ENCODE results near the gene DSC3. TPM values are rescaled to one million over a fixed set of nuclear protein-coding genes. Genes with fewer than 3 reads are reported as not detected.

DSC3 gene
- total RNA-seq, 5 donors from 2014 or later (not counting 1 experiment from before 2014, with no cell fraction given): 0.18 TPM; not detected in 4

DNA sequence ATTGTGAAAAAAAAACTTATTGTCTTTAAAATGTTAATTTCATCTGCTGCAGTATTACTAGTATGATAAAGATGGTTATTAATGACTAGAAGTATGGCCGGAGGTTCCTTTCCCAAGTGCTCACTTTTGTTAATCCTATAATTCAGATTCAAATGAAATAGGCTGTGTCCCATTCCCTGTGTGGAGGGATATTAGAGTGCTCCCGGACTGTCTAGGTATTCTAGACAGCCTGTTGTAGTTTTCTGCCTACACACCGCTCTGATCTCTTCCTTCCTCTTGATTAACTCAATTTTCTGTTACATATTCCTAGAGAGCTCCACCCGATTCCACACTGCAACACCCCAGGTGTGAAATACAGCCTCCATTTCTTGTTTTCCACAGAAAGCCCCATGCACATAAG is 15.4 kb upstream of the DSC3 start:
- Histone ChIP-seq H3K4me3 (ENCODE audit: control insufficient read depth in 1 of 2, extremely low read depth in 1 of 2, low read length in 1 of 2) (no peak overlapping the region), H3K4me1 (ENCODE audit: control insufficient read depth in 1 of 2, extremely low read depth in 1 of 2, insufficient read depth in 2 of 2, low read length in 2 of 2) (no peaks in the 10 kb centered on the region), H3K27ac (ENCODE audit: low read length) (no peak overlapping the region), H3K9me3 (no peaks in the 10 kb centered on the region), H3K36me3 (ENCODE audit: control insufficient read depth in 2 of 2, extremely low read depth in 1 of 2, insufficient read depth in 1 of 2, low read length in 1 of 2) (no peaks in the 10 kb centered on the region), H3K27me3 (replicated peaks in 1 of 2; ENCODE audit: control insufficient read depth in 2 of 2, extremely low read depth in 1 of 2, insufficient read depth in 2 of 2, low read length in 1 of 2) (no peaks in the 10 kb centered on the region)
- Mint-ChIP-seq H3K9me3 (peaks cover 4 to 14% (median 6%) of the 10 kb centered on the region in 3 donors), H3K27ac (no peak overlapping the region), H3K4me1 (no peaks in the 10 kb centered on the region), H3K4me3 (no peak overlapping the region), H3K36me3 (no peaks in the 10 kb centered on the region), H3K27me3 (peaks cover 0 to 2% of the 10 kb centered on the region in 2 donors)
- POLR2A ChIA-PET: interaction anchor here in 1 of 2 donors (0.6 kb wide), 1 partner anchor 21 kb away, joined by 4 read pairs; no protein-coding TSS in a partner anchor
- no peak for DNase-seq
- CTCF ChIA-PET: interaction anchor here in 1 of 2 donors (0.7 kb wide), 1 partner anchor 322 kb away, joined by 3 read pairs; no protein-coding TSS in a partner anchor
- no CpG with 5 or more reads among the region's 4 CpGs for WGBS (ENCODE audit: insufficient coverage)
- no peak for ATAC-seq (replicated peaks in 1 of 4)

DNA sequence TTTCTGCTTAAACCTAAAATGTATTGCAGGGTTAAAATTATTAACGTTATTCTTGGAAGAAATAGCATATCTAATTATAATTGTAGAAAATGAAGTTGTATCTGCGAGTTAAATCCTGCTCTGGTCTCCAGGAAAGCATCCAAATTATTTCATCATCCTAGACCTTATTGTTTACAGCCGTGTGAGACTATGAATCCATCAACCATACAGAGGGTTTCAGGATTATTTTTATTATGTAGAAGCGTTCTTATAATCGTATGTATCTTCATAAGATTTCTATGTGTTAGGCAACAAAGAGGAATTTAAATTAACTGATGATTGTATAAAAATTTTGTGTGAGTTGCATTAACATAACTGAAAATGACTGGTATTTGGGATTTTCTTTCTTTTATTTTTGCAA is 14.5 kb upstream of the DSC3 start:
- Mint-ChIP-seq H3K4me1 (no peaks in the 10 kb centered on the region), H3K36me3 (no peaks in the 10 kb centered on the region), H3K9me3 (peaks cover 6 to 19% (median 12%) of the 10 kb centered on the region in 3 donors), H3K27me3 (peaks cover 0 to 2% of the 10 kb centered on the region in 2 donors), H3K4me3 (no peak overlapping the region), H3K27ac (no peak overlapping the region)
- H3K27ac ChIP-seq (ENCODE audit: low read length): no peak overlapping the region
- DNase-seq (no peak), ATAC-seq (replicated peaks in 1 of 4) (no peak)
- no peaks in the 10 kb centered on the region for H3K36me3 ChIP-seq (ENCODE audit: control insufficient read depth in 2 of 2, extremely low read depth in 1 of 2, insufficient read depth in 1 of 2, low read length in 1 of 2)
- H3K4me1 ChIP-seq (ENCODE audit: control insufficient read depth in 1 of 2, extremely low read depth in 1 of 2, insufficient read depth in 2 of 2, low read length in 2 of 2): no peaks in the 10 kb centered on the region
- H3K4me3 ChIP-seq (ENCODE audit: control insufficient read depth in 1 of 2, extremely low read depth in 1 of 2, low read length in 1 of 2): no peak overlapping the region
- no peaks in the 10 kb centered on the region for H3K9me3 ChIP-seq
- H3K27me3 ChIP-seq (replicated peaks in 1 of 2; ENCODE audit: control insufficient read depth in 2 of 2, extremely low read depth in 1 of 2, insufficient read depth in 2 of 2, low read length in 1 of 2): no peaks in the 10 kb centered on the region
- WGBS (ENCODE audit: insufficient coverage): no CpG with 5 or more reads among the region's 5 CpGs
- CTCF ChIA-PET: interaction anchor here in 1 of 2 donors (0.7 kb wide), 1 partner anchor 323 kb away, joined by 3 read pairs; no protein-coding TSS in a partner anchor
- POLR2A ChIA-PET: no interaction called here

DNA sequence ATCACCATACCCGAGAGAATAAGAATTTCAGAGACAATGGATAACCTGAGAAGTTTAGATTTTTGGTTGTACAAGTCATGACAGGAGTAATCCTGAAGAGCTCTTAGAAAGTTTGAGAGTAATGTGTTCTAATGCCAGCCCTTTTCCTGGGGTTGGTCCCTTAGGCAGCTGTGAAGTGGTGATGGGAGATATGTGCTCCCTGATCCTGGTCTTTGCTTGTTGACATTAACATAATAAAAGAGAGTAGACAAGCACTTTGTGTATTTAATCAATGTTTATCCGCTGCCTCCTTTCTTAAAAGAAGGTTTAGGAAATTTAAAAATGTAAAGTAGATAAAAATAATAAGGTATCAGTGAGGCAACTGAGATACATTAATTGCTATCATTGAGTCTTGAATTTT is 13.8 kb upstream of the DSC3 start:
- no peak overlapping the region for H3K27ac Mint-ChIP-seq
- Histone ChIP-seq H3K36me3 (ENCODE audit: control insufficient read depth in 2 of 2, extremely low read depth in 1 of 2, insufficient read depth in 1 of 2, low read length in 1 of 2) (no peaks in the 10 kb centered on the region), H3K4me1 (ENCODE audit: control insufficient read depth in 1 of 2, extremely low read depth in 1 of 2, insufficient read depth in 2 of 2, low read length in 2 of 2) (no peaks in the 10 kb centered on the region), H3K4me3 (ENCODE audit: control insufficient read depth in 1 of 2, extremely low read depth in 1 of 2, low read length in 1 of 2) (no peak overlapping the region), H3K9me3 (no peaks in the 10 kb centered on the region), H3K27ac (ENCODE audit: low read length) (no peak overlapping the region), H3K27me3 (replicated peaks in 1 of 2; ENCODE audit: control insufficient read depth in 2 of 2, extremely low read depth in 1 of 2, insufficient read depth in 2 of 2, low read length in 1 of 2) (no peaks in the 10 kb centered on the region)
- ChIA-PET POLR2A (no interaction called here), CTCF (no interaction called here)
- H3K27me3 Mint-ChIP-seq: peaks cover 0 to 2% of the 10 kb centered on the region in 2 donors
- no peak overlapping the region for H3K4me3 Mint-ChIP-seq
- H3K36me3 Mint-ChIP-seq: no peaks in the 10 kb centered on the region
- H3K4me1 Mint-ChIP-seq: no peaks in the 10 kb centered on the region
- no peak for ATAC-seq (replicated peaks in 1 of 4)
- WGBS (ENCODE audit: insufficient coverage): no CpG with 5 or more reads among the region's 2 CpGs
- no peak for DNase-seq
- peaks cover 6 to 22% (median 18%) of the 10 kb centered on the region in 3 donors for H3K9me3 Mint-ChIP-seq

DNA sequence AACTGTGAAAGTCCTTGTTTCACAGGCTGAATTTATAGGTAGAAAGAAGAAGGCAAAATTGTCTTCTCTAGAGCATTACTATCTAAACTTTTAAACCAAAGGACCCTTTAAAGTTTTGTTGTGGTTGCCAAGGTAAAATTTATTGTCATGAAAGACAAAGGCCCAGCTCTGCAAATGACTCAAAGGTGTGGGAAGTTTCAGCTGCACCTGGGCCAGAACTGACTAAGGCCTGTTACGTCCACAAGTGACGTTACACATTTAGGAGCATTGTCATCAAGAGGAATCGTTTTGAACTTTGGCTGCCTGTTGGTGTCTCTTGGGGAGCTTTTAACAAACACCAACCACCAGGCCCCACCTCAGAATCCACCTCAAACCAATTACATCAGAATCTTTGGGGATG is 8.1 kb upstream of the DSC3 start:
- H3K27me3 Mint-ChIP-seq: peaks cover 0 to 1% of the 10 kb centered on the region in 2 donors
- H3K9me3 Mint-ChIP-seq: peaks cover 8 to 25% (median 18%) of the 10 kb centered on the region in 3 donors
- DNase-seq (no peak), ATAC-seq (replicated peaks in 1 of 4) (no peak)
- CTCF ChIA-PET: no interaction called here
- WGBS (ENCODE audit: insufficient coverage): 94% methylated on average over 2 of the region's 3 CpGs
- Histone ChIP-seq H3K4me3 (ENCODE audit: control insufficient read depth in 1 of 2, extremely low read depth in 1 of 2, low read length in 1 of 2) (no peak overlapping the region), H3K36me3 (ENCODE audit: control insufficient read depth in 2 of 2, extremely low read depth in 1 of 2, insufficient read depth in 1 of 2, low read length in 1 of 2) (no peaks in the 10 kb centered on the region), H3K4me1 (ENCODE audit: control insufficient read depth in 1 of 2, extremely low read depth in 1 of 2, insufficient read depth in 2 of 2, low read length in 2 of 2) (no peaks in the 10 kb centered on the region), H3K27ac (ENCODE audit: low read length) (no peak overlapping the region), H3K9me3 (no peaks in the 10 kb centered on the region), H3K27me3 (replicated peaks in 1 of 2; ENCODE audit: control insufficient read depth in 2 of 2, extremely low read depth in 1 of 2, insufficient read depth in 2 of 2, low read length in 1 of 2) (peaks cover 0 to under 1% of the 10 kb centered on the region in 2 experiments)
- H3K27ac Mint-ChIP-seq: no peak overlapping the region
- H3K36me3 Mint-ChIP-seq: no peaks in the 10 kb centered on the region
- no peak overlapping the region for H3K4me3 Mint-ChIP-seq
- H3K4me1 Mint-ChIP-seq: no peaks in the 10 kb centered on the region
- POLR2A ChIA-PET: no interaction called here

DNA sequence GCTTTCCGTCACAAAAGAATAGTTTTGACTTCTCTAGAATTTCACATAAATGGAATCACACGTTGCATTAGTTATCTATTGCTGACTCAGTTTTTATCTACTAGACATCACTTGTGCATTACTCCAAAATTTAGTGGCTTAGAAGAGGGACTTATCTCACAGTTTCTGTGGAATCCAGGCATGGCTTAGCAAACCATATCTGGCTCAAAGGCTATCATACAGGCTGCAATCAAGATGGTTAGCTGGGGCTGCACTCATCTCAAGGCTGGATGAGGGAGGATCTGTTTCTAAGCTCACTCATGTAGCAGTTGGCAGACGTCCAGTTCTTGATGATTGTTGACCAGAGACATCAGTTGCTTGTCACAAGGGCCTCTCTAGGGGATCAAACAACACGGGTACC is 6.6 kb upstream of the DSC3 start:
- ChIA-PET POLR2A (no interaction called here), CTCF (no interaction called here)
- Histone ChIP-seq H3K4me1 (ENCODE audit: control insufficient read depth in 1 of 2, extremely low read depth in 1 of 2, insufficient read depth in 2 of 2, low read length in 2 of 2) (no peaks in the 10 kb centered on the region), H3K4me3 (ENCODE audit: control insufficient read depth in 1 of 2, extremely low read depth in 1 of 2, low read length in 1 of 2) (no peak overlapping the region), H3K9me3 (no peaks in the 10 kb centered on the region), H3K36me3 (ENCODE audit: control insufficient read depth in 2 of 2, extremely low read depth in 1 of 2, insufficient read depth in 1 of 2, low read length in 1 of 2) (no peaks in the 10 kb centered on the region), H3K27me3 (replicated peaks in 1 of 2; ENCODE audit: control insufficient read depth in 2 of 2, extremely low read depth in 1 of 2, insufficient read depth in 2 of 2, low read length in 1 of 2) (peaks cover 2 to 4% of the 10 kb centered on the region in 2 experiments), H3K27ac (ENCODE audit: low read length) (no peak overlapping the region)
- peaks cover 9 to 27% (median 12%) of the 10 kb centered on the region in 3 donors for H3K9me3 Mint-ChIP-seq
- no peaks in the 10 kb centered on the region for H3K36me3 Mint-ChIP-seq
- 66% methylated on average over 2 of the region's 4 CpGs for WGBS (ENCODE audit: insufficient coverage)
- no peaks in the 10 kb centered on the region for H3K4me1 Mint-ChIP-seq
- no peak overlapping the region for H3K4me3 Mint-ChIP-seq
- peaks cover under 1 to 5% of the 10 kb centered on the region in 2 donors for H3K27me3 Mint-ChIP-seq
- no peak overlapping the region for H3K27ac Mint-ChIP-seq
- ATAC-seq (replicated peaks in 1 of 4): no peak
- DNase-seq: no peak

DNA sequence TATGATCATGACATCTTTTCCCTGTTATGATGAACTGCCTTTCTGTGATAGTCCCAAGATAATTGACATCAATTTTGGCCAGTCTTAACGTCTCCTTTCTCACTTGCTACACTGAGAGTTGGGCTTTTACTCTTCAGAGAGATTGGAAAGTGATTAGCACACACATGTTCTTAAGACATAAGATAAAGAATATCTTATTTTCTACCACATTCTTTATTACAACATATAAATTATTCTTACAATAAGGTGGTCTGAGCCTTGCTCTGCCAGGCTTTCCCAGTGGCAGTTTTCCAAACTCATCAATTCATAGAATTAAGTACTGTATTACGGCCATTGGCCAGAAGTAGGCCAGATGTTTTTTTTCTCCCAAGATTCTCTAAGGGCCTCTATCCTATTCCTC is 5.7 kb upstream of the DSC3 start:
- POLR2A ChIA-PET: no interaction called here
- H3K9me3 Mint-ChIP-seq: peaks cover 12 to 33% (median 17%) of the 10 kb centered on the region in 3 donors

DNA sequence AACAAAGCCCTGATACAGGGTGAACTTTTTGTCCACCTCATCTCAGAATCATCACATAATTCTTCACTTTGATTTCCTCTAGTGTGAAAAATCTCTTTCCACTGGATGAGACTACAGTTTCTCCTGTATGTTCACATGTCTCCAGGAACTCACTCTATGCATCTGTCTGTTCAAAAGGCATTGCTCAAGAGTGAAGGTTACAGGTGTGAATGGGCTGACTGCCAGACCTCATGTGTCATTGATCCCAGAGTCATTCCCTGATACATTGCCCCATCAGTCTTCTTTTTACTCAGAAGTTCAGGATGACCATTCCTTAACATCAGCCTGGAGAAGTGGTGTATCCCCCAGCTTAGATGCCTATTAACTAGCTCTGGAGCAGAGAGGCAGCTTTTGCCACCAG is 4.4 kb upstream of the DSC3 start:
- Mint-ChIP-seq H3K27me3 (peaks cover 18 to 20% of the 10 kb centered on the region in 2 donors), H3K4me1 (no peaks in the 10 kb centered on the region), H3K36me3 (no peaks in the 10 kb centered on the region), H3K27ac (no peak overlapping the region), H3K9me3 (peaks cover 4 to 24% (median 14%) of the 10 kb centered on the region in 3 donors), H3K4me3 (no peak overlapping the region)
- H3K36me3 ChIP-seq (ENCODE audit: control insufficient read depth in 2 of 2, extremely low read depth in 1 of 2, insufficient read depth in 1 of 2, low read length in 1 of 2): no peaks in the 10 kb centered on the region
- CTCF ChIA-PET: no interaction called here
- no peak overlapping the region for H3K27ac ChIP-seq (ENCODE audit: low read length)
- POLR2A ChIA-PET: no interaction called here
- H3K4me1 ChIP-seq (ENCODE audit: control insufficient read depth in 1 of 2, extremely low read depth in 1 of 2, insufficient read depth in 2 of 2, low read length in 2 of 2): no peaks in the 10 kb centered on the region
- no peaks in the 10 kb centered on the region for H3K9me3 ChIP-seq
- H3K27me3 ChIP-seq (replicated peaks in 1 of 2; ENCODE audit: control insufficient read depth in 2 of 2, extremely low read depth in 1 of 2, insufficient read depth in 2 of 2, low read length in 1 of 2): peaks cover 7 to 11% of the 10 kb centered on the region in 2 experiments
- DNase-seq (no peak), ATAC-seq (replicated peaks in 1 of 4) (no peak)
- H3K4me3 ChIP-seq (ENCODE audit: control insufficient read depth in 1 of 2, extremely low read depth in 1 of 2, low read length in 1 of 2): no peak overlapping the region

More for the DNA sequence above, 5.7 kb upstream of the DSC3 start:
- no peak for ATAC-seq (replicated peaks in 1 of 4)
- H3K27ac Mint-ChIP-seq: no peak overlapping the region
- Histone ChIP-seq H3K36me3 (ENCODE audit: control insufficient read depth in 2 of 2, extremely low read depth in 1 of 2, insufficient read depth in 1 of 2, low read length in 1 of 2) (no peaks in the 10 kb centered on the region), H3K27me3 (replicated peaks in 1 of 2; ENCODE audit: control insufficient read depth in 2 of 2, extremely low read depth in 1 of 2, insufficient read depth in 2 of 2, low read length in 1 of 2) (peaks cover 2 to 7% of the 10 kb centered on the region in 2 experiments), H3K27ac (ENCODE audit: low read length) (no peak overlapping the region), H3K9me3 (no peaks in the 10 kb centered on the region), H3K4me3 (ENCODE audit: control insufficient read depth in 1 of 2, extremely low read depth in 1 of 2, low read length in 1 of 2) (no peak overlapping the region), H3K4me1 (ENCODE audit: control insufficient read depth in 1 of 2, extremely low read depth in 1 of 2, insufficient read depth in 2 of 2, low read length in 2 of 2) (no peaks in the 10 kb centered on the region)
- H3K36me3 Mint-ChIP-seq: no peaks in the 10 kb centered on the region
- peaks cover 10 to 14% of the 10 kb centered on the region in 2 donors for H3K27me3 Mint-ChIP-seq
- no peaks in the 10 kb centered on the region for H3K4me1 Mint-ChIP-seq
- no peak for DNase-seq
- CTCF ChIA-PET: no interaction called here
- no CpG with 5 or more reads among the region's 2 CpGs for WGBS (ENCODE audit: insufficient coverage)
- no peak overlapping the region for H3K4me3 Mint-ChIP-seq
